ENCODE measurements around the gene TRIM9. TPM values are rescaled to one million over a fixed set of nuclear protein-coding genes. Genes with fewer than 3 reads are reported as not detected.

The TRIM9 gene
- total RNA-seq, 2 donors from 2014 or later, result 0.78 to 9.2 TPM

- ATAC-seq (no peak), DNase-seq (no peak)
- H3K27me3 ChIP-seq, result no peaks in the 10 kb centered on the region
- peaks cover 12% of the 10 kb centered on the region for H3K4me1 ChIP-seq
- H3K27ac ChIP-seq, result no peak overlapping the region
- H3K9me3 ChIP-seq, result no peaks in the 10 kb centered on the region
- intact Hi-C loops (cut with DNase I), result no loop called here
- H3K36me3 ChIP-seq (replicated peaks in 1 of 2; ENCODE audit: insufficient read depth in 1 of 2, low read depth in 2 of 2), result no peaks in the 10 kb centered on the region
- TF ChIP-seq POLR2A (IDR thresholded peaks at IDR 0.05) (no peak), CTCF (IDR thresholded peaks at IDR 0.05) (no peak)
- 60 to 64% methylated on average over 2 of the region's 2 CpGs for WGBS, 2 donors
- no peak overlapping the region for H3K4me3 ChIP-seq
Observed at GRCh38 chr14:50967790-50968189, 127.1 kb downstream of the TRIM9 start.

GRCh38 chr14:50967103-50967502 is 127.8 kb downstream of the TRIM9 start:
- 32 to 41% methylated on average over 3 of the region's 3 CpGs for WGBS, 2 donors
- H3K9me3 ChIP-seq, result no peaks in the 10 kb centered on the region
- H3K27ac ChIP-seq, result no peak overlapping the region
- H3K4me3 ChIP-seq, result no peak overlapping the region
- TF ChIP-seq POLR2A (IDR thresholded peaks at IDR 0.05) (no peak), CTCF (IDR thresholded peaks at IDR 0.05) (no peak)
- no peak for ATAC-seq
- H3K4me1 ChIP-seq, result peaks cover 17% of the 10 kb centered on the region
- H3K27me3 ChIP-seq, result no peaks in the 10 kb centered on the region
- H3K36me3 ChIP-seq (replicated peaks in 1 of 2; ENCODE audit: insufficient read depth in 1 of 2, low read depth in 2 of 2), result no peaks in the 10 kb centered on the region
- DNase-seq, result no peak
- intact Hi-C loops (cut with DNase I), result no loop called here

- Histone ChIP-seq H3K36me3 (replicated peaks in 1 of 2; ENCODE audit: insufficient read depth in 1 of 2, low read depth in 2 of 2) (no peaks in the 10 kb centered on the region), H3K9me3 (no peaks in the 10 kb centered on the region), H3K27ac (peak overlapping the region in 3 of 4 donors; percentile 15 to 66 (median 39)), H3K4me3 (no peak overlapping the region), H3K27me3 (no peaks in the 10 kb centered on the region), H3K4me1 (peaks cover 29% of the 10 kb centered on the region)
- 10% methylated on average over 5 of the region's 5 CpGs for WGBS, 2 donors
- DNase-seq, result peak; percentile 78 to 90 (median 87)
- intact Hi-C loops (cut with DNase I), result no loop called here
- TF ChIP-seq POLR2A (IDR thresholded peaks at IDR 0.05) (no peak), CTCF (IDR thresholded peaks at IDR 0.05) (no peak)
- ATAC-seq, result peak; percentile 83
Observed at GRCh38 chr14:50964683-50965390, 130.1 kb downstream of the TRIM9 start.

- ATAC-seq, result no peak
- H3K4me1 ChIP-seq, result peaks cover 29% of the 10 kb centered on the region
- peak overlapping the region in 1 of 4 donors; percentile 66 for H3K27ac ChIP-seq
- no peaks in the 10 kb centered on the region for H3K36me3 ChIP-seq (replicated peaks in 1 of 2; ENCODE audit: insufficient read depth in 1 of 2, low read depth in 2 of 2)
- intact Hi-C loops (cut with DNase I), result no loop called here
- H3K4me3 ChIP-seq, result no peak overlapping the region
- TF ChIP-seq POLR2A (IDR thresholded peaks at IDR 0.05) (no peak), CTCF (IDR thresholded peaks at IDR 0.05) (no peak)
- H3K9me3 ChIP-seq, result no peaks in the 10 kb centered on the region
- DNase-seq, result no peak
- no peaks in the 10 kb centered on the region for H3K27me3 ChIP-seq
- 81 to 83% methylated on average over 5 of the region's 5 CpGs for WGBS, 2 donors
Observed at GRCh38 chr14:50963919-50964318, 131.0 kb downstream of the TRIM9 start.
